NCI-H226 (cell line): ENCODE measurements around the gene CAVIN3.

ENCODE experiments used
- DNase-seq: peaks from one replicate; pipeline ENCODE4 v3.0.0-alpha.2; 2015

CAVIN3 gene, protein sequence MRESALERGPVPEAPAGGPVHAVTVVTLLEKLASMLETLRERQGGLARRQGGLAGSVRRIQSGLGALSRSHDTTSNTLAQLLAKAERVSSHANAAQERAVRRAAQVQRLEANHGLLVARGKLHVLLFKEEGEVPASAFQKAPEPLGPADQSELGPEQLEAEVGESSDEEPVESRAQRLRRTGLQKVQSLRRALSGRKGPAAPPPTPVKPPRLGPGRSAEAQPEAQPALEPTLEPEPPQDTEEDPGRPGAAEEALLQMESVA

GRCh38 chr11:6320411-6321155 is at the start of gene CAVIN3:
CAVIN3 (minus strand) TSS chr11:6320501; CDS start chr11:6320476, 25 bp downstream.
- peak; percentile 88 for DNase-seq

DNA sequence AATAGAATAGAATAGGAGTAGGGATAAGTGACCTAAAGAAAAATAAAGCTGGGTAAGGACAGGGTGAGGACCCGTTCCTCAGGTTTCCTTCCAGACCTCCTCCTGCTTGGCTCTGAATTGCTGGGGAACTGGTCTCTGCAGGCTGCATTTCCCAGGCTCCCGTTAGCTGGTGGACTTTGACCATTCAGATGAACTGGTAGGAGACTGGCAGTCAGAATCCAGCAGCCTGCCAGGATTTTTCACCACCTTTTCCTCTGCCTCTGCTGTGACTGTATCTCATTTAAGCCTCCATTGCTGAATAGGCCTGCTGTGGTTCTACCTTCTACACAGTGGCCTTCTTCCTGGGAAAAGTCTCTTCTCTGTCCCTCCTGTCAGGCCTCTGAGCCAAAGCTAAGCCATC is 45.4 kb upstream of the CAVIN3 start:
- DNase-seq, result no peak

DNA sequence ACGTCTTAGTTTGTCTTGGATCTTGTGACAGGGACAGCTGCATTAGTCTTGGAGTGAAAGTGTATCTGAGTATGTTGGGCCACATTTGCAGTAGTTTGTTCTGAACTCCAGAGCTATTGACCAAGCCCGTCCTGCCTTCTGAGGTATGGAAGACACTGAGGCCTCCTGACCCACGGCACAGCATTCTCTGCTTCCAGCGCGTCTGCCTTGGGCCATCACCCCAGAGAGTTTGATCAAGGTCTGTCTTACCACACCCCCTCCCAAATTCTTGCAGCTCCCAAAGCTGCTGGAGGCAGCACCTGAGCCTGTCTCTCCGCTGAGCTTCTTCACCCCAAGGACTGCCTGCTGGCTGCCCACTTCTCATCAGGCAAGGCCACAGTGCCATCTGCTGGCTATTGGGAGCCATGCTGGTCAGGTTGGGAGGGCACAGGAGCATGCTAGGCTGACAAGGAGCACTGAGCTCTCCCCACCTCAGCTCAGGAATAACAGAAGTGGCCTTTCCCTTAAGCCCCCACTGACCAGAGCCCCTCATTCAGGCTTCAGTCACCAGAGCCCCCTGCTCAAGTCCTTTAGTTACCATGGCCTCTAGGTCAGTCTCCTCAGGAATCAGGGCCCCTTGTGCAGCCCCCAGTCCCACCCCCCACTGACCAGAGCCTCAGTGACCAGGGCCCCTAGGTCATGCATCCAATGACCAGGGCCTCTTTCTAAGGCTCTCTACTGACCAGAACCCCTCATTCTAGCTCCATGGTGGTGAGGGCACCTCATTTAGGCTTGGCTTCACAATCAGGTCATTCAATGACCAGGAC is 42.8 kb upstream of the CAVIN3 start:
- DNase-seq, result peak; percentile 57

DNA sequence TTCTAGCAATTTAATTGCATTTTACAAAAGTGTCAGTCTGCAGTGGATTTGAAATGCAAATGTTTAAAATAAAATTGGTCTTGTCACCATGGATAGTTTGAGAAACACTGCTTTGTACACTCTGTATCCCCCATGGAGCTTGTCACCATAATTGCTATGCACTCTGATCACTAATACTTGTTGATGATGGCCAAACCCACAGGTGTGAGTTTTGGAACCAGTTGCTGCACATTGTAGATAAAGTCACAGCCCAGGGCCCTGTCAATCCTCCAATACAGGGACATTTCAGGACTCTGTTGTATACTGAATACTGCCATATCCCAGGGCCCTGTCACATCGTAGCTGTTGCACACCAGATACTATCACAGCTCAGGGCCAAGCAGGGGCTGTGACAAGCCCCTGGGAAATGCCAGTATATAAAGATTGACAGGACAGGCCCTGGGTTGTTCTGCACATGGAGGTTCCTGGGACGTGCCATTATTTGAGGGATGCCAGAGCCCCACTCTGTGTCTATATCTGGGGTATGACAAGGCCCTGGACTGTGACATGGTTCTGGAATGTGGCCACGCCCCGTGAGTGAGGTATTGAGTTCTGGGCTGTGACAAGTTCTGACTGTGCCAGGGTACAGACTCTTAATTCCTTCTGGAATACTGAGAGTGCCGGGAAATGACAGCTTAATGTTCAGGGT is 42.0 kb upstream of the CAVIN3 start:
- no peak for DNase-seq

GRCh38 chr11:6360183-6360582 is 39.9 kb upstream of the CAVIN3 start:
- DNase-seq, result no peak

GRCh38 chr11:6357222-6357621 is 36.9 kb upstream of the CAVIN3 start:
- peak; percentile 75 for DNase-seq

DNA sequence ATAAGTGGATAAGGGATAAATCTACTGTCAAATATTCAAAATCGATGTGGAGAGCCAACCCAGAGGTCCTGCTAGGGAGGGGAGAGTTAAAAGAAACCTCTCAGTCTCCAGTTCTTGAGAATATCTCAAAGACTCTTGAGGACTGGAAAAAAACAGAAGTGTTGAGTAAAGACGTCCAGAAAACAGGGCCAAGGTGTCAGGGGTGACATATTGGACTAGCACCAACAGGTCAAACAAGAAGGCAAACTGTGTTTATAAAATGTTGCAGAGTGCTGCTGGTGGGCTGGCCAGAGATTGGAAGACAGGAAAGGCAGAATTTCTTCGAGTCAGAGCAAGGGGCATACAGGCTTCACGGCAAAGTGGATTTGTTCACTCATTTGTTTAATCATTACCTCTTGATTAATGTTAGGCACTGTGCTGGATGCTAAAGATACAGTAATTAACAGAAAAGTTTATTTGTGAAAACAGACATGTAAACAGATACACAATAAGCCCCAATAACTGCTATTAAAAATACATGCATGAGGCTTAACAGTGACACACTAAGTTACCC is 36.3 kb upstream of the CAVIN3 start:
- DNase-seq, result no peak

GRCh38 chr11:6354651-6355485 is 34.6 kb upstream of the CAVIN3 start:
- DNase-seq, result no peak

DNA sequence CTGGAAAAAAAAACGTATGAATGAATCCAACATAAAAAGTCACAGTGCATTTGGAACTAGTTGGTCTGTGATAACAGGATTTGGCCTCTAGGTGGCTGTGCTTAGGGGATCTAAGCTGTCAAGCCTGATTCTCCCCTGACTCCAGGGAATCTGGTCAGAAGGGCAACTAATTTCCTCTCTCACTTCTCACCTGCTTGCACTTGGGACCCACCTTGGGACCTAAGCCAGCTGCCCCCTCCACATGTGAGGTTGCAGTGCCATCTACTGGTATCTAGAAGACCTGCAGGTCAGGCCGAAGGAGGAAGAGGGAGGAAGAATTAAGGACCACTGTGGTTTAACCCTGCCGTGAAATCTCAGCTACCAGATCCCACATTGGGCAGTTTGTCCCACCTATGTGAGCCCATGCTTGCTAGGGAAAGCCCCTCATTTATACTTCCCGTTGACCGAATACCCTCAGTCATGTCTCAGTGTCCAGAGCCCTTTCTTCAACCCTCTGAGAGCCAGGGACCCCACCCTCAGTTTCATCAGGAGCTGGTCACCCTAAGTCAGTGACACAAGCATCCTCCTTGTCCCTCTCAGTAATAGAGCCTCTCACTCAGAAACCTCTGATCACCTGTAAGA is 33.2 kb upstream of the CAVIN3 start:
- peak; percentile 3 for DNase-seq

- DNase-seq, result no peak
Observed at GRCh38 chr11:6351782-6352382, 31.6 kb upstream of the CAVIN3 start.

GRCh38 chr11:6350486-6350885 is 30.2 kb upstream of the CAVIN3 start:
- no peak for DNase-seq

DNA sequence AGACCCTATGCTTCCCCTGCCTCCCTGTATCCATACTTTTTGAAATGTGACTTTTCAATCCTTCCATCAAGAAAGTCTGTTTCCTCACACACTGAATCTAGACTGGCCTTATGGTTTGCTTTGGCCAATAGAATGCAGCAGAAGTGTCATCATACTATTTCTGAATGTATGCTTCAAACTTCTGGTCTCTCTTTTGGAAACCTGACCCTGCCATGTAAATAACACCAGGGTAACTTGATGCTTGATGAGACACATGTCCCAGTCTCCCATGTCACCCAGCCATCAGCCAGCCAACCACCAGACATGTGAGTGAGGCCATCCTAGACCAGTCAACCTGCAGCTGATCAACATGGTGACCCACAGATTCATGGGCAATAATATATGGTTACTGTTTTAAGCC is 29.7 kb upstream of the CAVIN3 start:
- DNase-seq, result no peak

GRCh38 chr11:6345366-6345765 is 25.1 kb upstream of the CAVIN3 start:
- no peak for DNase-seq

DNA sequence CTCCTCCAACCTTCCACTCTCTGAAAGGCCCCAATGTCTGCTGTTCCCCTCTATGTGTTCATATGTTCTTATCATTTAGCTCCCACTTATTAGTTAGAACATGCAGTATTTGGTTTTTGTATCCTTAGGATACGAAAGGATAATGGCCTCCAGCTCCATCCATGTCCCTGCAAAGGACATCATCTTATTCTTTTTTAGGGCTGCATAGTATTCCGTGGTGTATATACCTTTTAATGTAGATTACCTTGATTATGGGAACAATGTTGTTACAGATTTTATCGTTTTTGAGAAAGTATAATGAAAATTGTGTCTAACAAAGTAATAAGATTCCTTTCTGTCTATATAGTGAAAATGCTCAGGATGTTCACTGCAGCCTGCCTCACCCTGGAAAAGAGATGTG is 16.0 kb upstream of the CAVIN3 start:
- no peak for DNase-seq

GRCh38 chr11:6334806-6335205 is 14.5 kb upstream of the CAVIN3 start:
- no peak for DNase-seq

- DNase-seq, result no peak
Observed at GRCh38 chr11:6333095-6333494, 12.8 kb upstream of the CAVIN3 start.

GRCh38 chr11:6332066-6332465 is 11.8 kb upstream of the CAVIN3 start:
- DNase-seq, result no peak

GRCh38 chr11:6328321-6328720 is 8.0 kb upstream of the CAVIN3 start:
- peak; percentile 34 for DNase-seq

- DNase-seq, result no peak
Observed at GRCh38 chr11:6327806-6328205, 7.5 kb upstream of the CAVIN3 start.

- DNase-seq, result no peak
Observed at GRCh38 chr11:6326985-6327384, 6.7 kb upstream of the CAVIN3 start.

DNA sequence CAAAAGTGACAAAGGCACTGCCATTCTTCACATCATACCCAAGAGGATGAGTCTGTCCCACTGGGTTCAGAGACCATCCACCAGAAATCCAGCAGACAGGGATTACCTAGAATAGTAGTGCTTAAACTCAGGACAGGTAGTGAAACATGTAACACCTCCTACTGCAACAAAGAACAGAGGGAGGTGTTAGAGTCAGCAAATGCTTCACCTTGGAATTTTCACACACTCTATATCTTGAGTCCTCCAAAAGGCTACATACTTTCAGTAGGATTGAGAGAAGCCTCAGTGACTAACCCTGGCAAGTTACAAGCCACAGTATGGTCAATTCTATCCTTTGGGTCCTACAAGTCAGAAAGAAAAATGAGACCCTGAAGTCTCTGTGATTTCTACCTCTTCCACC is 6.0 kb upstream of the CAVIN3 start:
- DNase-seq, result no peak
